ENCODE data around the gene NTRK1.
"Not testable (repeated sequence)": the region's sequence is repeated elsewhere in the genome, so short reads cannot be mapped to it uniquely, and the experiment has no call there.

Gene NTRK1

DNA sequence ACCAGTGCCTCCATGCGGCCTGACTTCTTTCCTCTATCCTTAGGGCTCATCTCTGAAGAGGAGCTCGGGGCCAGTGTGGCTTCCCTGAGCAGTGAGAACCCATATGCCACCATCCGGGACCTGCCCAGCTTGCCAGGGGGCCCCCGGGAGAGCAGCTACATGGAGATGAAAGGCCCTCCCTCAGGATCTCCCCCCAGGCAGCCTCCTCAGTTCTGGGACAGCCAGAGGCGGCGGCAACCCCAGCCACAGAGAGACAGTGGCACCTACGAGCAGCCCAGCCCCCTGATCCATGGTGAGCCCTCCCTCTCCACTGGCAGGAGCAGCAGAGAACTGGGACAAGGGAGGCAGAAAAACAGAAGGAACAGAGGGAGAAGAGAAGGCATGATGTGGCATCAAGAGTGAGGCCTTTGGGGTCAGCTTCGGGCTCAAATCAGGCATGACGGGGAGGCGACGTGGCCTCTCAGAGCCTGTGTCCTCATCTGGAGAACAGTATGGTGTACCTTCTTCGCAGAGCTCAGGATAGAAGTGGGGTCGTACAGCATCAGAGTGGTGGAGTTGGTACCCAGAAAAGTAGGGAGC is 53.2 kb downstream of the NTRK1 start:
- DNase-seq (ENCODE audit: low read depth) = no peak

DNA sequence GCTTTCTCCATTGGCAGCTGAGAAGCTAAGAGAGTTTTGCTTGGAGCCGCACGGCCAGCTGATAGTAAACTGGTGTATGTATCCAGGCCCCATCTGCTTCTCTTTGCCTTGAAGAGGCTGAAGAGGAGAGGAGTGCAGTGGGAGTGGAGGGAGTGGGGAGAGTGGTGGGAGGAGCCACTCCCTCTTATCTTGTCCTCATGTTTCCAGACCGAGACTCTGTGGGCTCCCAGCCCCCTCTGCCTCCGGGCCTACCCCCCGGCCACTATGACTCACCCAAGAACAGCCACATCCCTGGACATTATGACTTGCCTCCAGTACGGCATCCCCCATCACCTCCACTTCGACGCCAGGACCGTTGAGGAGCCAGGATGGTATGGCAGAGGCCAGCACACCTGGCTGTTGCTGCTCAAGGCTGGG is 53.8 kb downstream of the NTRK1 start:
- no peak for DNase-seq (ENCODE audit: low read depth)

DNA sequence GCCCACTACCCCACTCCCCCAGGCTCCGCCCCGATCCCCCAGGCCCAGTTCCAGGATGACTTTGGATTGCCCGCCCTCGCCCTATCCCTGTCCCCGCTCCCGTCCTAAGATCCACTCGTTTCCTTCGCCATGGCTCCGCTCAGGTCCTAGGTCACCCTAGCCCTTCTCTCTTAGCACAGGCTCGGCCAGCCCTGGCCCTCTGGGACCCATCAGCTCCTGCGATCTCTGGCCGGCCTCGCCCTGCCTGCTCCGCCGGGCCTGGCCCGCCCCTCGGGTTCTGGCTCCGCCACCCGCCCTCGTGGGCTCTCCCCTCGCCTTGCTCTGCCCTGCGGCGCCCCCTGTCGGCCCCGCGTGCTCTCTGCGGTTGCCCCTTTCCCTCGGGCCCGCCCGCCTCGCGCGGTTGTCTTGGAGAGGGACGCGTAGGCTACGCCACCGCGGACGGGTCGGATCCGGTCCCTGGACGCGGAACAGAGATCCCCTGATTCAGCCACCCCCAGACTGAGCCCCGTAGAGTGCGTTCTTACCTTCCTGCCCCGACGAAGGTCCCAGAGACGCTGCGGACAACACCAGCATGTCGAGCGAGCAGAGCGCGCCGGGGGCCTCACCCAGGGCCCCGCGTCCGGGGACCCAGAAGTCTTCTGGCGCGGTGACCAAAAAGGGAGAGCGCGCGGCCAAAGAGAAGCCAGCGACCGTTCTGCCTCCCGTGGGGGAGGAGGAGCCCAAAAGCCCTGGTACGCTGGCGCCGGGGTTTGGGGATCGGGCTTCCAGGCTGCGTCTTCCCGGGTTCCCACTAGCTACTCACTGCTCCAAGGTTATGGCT is 59.8 kb downstream of the NTRK1 start, which contains the start of gene LRRC71:
TSS of gene LRRC71 (plus strand) at position 400 of the 820 bp plus-strand sequence. CDS start at position 572, 172 bp downstream.
- DNase-seq (ENCODE audit: low read depth) = no peak

DNA sequence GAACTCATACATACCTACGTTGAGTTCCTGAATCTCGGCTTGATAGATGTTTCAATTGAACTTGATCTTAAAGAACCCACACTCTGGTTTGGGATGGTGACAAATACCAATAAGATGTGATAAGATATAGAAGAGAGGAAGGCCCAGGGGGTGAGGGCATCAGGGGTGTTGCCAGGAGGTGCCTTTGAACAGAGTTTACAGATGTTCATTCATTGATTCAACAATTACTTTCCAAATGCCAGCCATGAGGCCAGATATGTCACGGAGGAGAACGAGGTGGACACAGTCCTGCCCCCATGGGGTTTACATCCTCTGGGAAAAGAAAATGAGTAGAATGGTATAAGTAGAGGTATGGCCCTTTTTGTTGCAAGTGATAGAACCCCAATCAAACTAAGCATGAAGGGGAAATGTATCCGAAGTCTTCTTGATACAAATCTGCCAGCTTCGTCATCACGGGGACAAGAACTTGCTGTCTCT is 60.4 kb downstream of the NTRK1 start:
- no peak for DNase-seq (ENCODE audit: low read depth)

DNA sequence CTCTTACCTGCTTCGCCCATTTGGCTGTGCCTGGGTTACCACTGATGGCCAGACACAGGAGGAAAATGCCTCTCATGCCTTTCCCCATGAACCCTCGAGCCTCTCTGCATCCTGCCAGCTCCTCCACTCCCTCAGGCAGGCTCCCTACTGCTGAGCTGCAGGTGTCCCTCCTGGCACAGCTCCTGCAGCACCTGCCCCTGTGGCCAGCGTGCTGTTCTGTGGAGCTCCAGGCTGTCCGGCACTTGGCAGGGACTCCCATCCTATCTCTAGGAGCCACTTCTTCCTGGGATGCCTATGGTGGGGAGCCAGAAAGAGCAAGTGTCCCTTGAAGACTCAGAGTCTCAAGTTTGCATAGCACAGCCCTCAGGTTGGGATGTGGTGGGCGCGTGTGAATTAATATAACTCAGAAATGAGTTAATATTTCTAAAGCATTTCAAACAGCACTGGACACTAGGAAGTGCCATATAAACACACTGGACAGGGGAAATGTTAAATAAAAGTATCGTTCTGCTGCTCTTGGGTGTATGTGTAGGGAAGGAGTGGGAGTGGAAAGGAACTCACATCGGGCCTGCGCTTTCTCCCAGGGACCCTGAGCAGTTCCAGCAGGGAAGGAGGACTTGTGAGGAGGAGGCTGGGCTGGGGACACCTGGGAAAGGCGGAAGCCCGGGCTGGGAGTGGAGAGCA is 62.5 kb downstream of the NTRK1 start:
- no peak for DNase-seq (ENCODE audit: low read depth)

DNA sequence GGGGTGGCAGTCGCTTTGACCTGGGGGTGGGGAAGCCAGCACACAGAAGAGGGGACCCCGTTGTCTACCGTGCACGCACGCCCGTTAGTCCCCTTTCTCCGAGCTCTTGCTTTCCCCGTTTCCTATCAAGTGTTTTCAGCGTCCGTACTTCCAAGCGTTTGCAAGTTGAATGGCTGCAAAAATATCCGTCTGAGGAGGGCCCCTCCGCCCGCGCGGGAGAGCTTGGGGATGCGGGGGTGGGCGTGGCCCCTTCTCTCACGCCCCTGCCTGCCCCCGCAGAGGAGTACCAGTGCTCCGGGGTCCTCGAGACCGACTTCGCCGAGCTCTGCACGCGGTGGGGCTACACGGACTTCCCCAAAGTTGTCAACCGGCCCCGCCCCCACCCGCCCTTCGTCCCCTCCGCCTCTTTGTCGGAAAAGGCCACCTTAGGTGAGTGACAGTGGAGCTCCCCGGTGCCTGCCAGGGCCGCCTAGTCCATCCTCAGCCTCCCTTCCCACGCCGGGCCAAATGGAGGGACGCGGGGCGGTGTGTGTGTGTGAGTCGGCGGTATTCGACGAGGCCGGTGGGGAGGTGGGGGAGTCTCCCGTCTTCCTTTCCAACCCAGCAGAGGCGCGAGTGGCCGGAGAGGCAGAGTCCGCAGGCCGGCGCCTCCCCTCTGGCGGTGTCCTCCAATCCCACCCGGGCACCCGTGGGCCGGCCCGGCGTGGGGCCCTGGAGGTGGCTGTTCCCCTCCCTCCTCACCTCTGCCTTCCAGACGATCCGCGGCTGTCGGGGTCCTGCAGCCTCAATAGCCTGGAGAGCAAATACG is 63.2 kb downstream of the NTRK1 start:
- DNase-seq (ENCODE audit: low read depth) = no peak

DNA sequence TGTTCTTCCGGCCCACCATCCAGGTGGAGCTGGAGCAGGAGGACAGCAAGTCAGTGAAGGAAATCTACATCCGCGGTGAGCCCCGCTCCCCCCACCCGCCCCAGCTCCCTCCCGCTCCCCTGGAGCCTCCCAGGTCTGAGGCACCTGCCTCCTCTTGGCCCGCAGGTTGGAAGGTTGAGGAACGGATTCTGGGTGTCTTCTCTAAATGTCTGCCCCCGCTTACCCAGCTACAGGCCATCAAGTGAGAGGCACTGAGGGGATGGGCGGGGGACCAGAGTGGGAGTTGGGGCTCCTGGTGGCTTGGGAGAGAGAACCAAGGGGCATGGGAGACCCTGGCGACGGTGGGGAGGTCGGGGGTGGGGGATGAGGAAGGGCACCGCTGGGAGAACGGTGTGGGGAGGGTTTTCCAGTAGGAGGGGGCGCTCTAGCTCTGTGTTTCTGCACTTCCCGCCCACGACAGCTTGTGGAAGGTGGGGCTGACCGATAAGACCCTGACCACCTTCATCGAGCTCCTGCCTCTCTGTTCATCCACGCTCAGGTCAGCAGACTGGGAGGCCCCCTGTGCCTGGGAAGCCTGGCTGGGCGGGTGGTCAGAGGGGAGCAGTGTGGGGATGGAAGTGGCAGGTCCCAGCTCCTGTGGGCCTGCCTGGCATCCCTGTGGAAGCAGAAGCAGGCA is 64.0 kb downstream of the NTRK1 start:
- DNase-seq (ENCODE audit: low read depth) = no peak

DNA sequence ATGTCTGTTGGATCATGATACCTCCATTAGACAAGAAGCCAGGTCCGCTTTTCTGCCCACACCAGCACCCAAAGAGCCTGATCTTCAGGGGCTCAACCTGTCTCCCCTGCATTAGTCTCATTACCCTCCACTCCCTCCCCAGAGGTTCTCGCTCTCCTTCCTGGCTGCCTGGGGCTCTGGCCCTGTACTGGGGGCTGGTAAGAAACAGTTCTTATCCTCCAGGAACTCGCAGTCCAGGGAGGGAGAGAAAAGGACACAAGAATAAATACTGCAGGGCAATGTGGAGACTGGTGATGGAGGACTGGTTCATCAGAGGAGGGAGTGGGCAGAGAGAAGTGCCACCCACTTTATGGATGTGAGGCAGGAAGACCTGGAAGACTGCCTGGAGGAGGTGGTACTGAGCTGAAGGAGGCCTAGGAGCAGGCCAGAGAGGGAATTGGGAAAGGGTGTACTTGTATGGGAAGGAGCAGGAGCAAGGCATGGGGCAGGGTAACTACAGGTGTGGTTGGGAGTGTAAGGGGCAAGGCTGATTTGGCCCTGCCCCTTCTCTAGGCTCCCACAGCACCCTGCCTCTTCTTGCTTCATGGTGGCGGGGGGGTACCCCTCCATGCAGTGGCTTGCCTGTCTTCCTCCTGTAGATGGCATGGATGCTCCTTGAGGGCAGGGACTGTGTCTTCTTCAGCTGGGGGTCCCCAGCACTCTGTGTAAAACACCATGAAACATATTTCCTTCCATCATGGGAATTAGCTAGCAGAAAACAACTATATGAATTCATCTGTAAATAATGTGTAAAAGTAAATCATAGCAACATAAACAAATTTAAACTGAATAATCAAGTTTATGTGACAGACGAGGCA is 64.7 kb downstream of the NTRK1 start:
- DNase-seq (ENCODE audit: low read depth) = no peak

DNA sequence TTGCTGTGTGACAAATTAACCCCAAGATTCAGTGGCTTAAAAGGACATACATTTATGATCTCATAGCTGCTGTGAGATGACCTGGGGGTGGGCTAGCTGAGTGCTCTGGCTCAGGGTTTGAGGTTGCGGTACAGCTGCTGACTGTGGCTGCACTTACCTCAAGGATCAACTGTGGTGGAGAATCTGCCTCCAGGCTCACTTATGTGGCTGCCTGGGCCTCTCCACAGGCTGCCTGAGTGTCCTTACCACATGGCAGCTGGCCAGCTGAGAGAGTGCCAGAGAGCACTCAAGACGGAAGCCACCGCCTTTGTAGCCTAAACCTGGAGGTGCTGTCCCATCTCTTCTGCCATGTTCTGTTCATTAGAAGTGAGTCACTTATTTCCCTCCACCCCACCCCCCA is 65.5 kb downstream of the NTRK1 start:
- DNase-seq (ENCODE audit: low read depth) = no peak

DNA sequence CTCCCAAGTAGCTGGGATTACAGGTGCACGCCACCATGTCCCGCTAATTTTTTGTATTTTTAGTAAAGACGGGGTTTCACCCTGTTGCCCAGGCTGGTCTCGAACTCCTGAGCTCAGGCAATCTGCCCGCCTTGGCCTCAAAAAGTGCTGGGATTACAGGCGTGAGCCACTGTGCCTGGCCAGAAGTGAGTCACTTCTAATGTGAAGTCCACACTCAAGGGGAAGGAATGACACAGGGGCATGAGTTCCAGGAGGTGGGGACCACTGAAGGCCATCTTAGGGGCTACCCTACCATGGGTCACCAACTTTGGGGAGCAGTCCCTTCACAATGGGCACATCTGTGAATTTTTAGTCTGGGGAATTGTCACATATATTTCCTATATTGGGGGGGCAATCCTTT is 66.0 kb downstream of the NTRK1 start:
- not testable (repeated sequence) for DNase-seq (ENCODE audit: low read depth)

DNA sequence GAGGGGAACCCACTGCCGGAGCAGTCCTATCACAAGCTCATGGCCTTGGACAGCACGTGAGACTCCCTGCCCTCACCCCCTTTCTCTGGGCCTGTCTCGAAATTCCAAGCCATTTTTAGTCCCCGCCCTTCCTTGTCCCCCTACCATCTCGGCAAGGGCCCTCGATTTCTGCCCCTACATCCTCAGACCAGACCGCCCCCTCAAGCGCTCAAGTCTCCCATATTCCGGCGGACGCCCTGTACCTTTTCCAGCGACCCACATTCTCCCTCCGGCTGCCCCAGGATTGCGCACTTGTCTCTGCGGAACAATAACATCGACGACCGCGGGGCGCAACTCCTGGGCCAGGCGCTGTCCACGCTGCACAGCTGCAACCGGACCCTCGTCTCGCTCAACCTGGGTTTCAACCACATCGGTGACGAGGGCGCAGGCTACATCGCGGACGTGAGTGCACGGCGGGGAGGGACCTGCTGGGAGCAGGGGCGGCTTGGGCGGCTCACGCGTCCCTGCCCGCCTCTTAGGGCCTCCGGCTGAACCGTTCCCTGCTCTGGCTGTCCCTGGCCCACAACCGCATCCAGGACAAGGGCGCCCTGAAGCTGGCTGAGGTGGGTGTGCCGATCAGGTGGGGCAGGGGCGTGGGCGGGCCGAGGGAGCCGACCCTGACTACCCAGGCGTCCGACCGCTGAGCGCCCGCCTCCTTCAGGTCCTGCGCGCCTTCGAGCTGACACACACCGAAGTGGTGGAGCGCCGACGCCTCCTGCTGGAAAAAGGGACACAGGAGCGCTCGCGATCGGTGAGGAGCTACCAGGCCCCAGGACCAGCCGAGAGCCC is 66.8 kb downstream of the NTRK1 start:
- no peak for DNase-seq (ENCODE audit: low read depth)

DNA sequence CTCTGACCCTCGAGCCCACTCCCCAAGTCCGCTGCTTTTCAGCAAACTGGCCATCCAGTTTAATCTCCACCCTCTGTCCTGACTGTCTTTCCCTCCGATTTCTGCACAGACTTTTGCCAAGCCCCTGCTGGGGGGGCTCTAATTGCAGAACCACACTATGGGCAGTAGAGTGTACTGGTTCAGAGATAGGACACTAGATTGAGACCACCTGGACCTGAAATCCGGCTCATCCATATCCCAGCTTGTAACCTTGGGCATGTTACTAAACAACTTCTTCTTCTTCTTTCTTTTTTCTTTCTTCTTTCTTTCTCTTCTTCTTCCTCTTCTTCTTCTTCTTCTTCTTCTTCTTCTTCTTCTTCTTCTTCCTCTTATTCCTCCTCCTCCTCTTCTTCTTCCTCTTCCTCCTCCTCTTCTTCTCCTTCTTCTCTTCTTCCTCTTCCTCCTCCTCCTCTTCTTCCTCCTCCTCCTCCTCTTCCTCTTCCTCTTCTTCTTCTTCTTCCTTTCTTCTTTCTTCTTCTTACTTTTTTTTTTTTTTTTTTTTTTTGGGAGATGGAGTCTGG is 67.5 kb downstream of the NTRK1 start:
- no peak for DNase-seq (ENCODE audit: low read depth)

DNA sequence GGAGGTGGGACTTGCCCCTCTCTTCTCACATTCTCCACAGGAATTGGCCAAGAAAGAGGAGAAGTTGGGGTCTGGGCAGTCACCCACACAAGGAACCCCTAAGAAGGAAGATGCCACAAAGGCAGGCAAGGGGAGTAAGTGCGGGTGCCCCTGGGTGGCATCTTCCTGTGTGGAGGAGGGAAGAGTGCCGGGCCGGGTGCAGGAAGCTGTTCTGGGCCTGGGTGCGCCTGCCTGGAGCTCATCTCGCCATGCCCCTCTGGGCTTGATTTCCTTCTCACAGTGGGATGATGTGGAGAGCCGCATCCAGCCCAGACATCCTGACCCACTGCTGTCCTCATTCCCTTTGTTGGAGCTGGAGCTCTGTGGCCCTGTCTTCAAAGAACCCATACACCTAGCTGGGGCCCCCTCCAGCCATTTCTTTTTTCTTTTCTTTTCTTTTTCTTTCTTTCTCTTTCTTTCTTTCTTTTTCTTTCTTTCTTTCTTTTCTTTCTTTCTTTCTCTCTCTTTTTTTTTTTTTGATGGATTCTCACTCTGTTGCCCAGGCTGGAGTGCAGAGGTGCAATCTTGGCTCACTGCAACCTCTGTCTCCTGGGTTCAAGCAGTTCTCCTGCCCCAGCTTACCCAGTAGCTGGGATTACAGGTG is 69.1 kb downstream of the NTRK1 start:
- DNase-seq (ENCODE audit: low read depth) = no peak

DNA sequence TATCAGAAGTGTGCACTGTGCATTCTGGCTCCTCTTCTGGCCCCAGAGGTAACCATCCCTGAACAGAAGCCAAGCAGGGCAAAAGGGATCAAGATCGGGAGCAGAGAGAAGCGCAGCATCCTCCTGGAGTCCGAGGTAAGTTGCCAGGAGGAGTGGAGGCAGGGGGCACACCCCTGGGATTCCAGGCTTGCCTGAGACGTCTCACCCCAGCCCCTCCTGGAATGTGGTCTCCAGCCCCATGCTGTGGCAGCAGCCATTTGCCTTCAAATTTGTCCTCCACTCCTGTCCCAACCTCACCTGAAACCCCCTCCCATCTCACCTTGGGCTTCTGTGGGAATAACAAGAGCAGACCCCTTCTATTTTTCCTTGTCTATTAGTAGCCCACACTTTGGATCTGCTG is 69.8 kb downstream of the NTRK1 start:
- DNase-seq (ENCODE audit: low read depth) = no peak
